Testis (tissue), 2 donors: ENCODE data around the gene ABO.

Experiments used
- CTCF ChIP-seq, 3 experiments: fragments of 450-650 bp in 2 of 3; fragments of 200-600 bp in 1 of 3; sonication (generic) in 1 of 3; IDR thresholded peaks; one replicate each; pipeline ENCODE4 v1.5.1; 2016 to 2019; ENCODE audit warnings: antibody characterized with exemption in 3 of 3, mild to moderate bottlenecking in 2 of 3, moderate library complexity in 1 of 3
- POLR2A ChIP-seq: fragments of 450-650 bp; IDR thresholded peaks from one replicate; pipeline ENCODE4 v1.6.1; 2017; ENCODE audit warnings: antibody characterized with exemption, mild to moderate bottlenecking, moderate library complexity

GRCh38 chr9:133221177-133221809 lies 53.7 kb downstream of the ABO start:
- TF ChIP-seq CTCF (IDR thresholded peaks at IDR 0.05): no peak
- TF ChIP-seq POLR2A: no peak
